Fibroblast of the conjunctiva (primary cell): ENCODE data around the gene EDIL3.

Source experiments
- DNase-seq: peaks from one replicate; pipeline ENCODE4 v3.0.0-alpha.2; 2010; ENCODE audit warnings: low read depth

The EDIL3 gene

GRCh38 chr5:83900306-83900705 is 484.4 kb downstream of the EDIL3 start:
- no peak for DNase-seq

DNA sequence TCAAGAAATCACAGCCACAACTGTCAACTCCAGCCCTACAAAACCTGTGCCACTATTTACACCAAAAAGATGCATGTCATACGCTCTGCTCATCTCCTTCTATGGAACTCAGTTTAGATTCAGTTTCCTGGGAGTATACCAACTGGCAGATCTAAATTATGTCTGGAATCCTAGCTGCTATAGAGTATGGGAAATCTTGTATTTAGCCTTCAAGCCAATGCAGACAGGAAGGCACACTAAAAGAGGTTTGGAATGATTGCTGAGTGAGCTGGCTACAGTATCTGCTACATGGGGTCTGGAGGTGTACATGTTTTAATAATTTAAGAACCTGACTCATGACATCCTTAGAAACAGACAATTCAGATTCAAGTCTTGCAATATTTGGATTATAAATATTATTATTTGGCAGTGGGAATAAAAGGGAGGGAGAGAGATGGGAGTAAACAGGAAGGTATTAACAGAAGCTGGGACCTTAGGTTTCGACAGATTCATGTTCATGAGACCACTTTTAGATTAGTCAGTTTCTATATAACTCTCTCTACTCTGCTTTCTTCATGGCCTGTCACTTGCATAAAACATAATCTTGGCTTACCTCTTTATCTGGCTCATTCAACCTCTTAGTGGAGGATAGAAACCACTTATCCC is 485.2 kb downstream of the EDIL3 start:
- no peak for DNase-seq

DNA sequence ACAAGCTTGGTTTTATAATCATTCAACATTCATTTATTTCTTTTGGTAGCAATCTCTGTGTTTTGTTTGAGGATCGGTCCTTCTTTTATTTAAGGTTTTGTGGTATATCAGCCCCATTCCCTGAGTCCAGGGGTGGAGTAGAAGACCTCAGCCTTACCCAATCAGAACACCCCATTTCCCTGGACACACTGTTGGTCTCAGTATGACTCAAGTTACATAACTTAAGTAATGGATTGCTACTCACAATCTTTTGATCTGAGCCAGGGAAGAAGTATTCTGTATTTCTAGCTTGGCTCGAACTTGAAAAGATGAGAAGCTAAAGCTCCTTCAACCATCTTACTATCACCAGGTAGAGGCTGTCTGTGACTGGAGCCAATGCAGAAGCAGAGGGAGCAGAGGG is 488.8 kb downstream of the EDIL3 start:
- DNase-seq = no peak

GRCh38 chr5:83891261-83891660 is 493.4 kb downstream of the EDIL3 start:
- no peak for DNase-seq
